OCI-LY1 (cell line): Measurements from ENCODE around the gene SLC41A2.

Experiments used
- H2AFZ ChIP-seq: fragments of 200-600 bp; sonication (generic), shearing (Covaris generic); 2 replicates; pipeline ENCODE4 v1.6.0; 2014; ENCODE audit warnings: antibody characterized with exemption, mild to moderate bottlenecking, low read length
- H3F3A ChIP-seq: fragments of 200-600 bp; sonication (generic), shearing (Covaris generic); 2 replicates; pipeline ENCODE4 v1.6.0; 2014; ENCODE audit warnings: mild to moderate bottlenecking, antibody characterized with exemption, low read length, moderate library complexity; ENCODE audit not compliant: insufficient read depth
- H3K27ac ChIP-seq: fragments of 200-600 bp; sonication (generic); 2 replicates; pipeline ENCODE4 v1.5.1; 2014; ENCODE audit warnings: low read length, mixed run types, mild to moderate bottlenecking, low read depth; ENCODE audit not compliant: poor library complexity, severe bottlenecking
- H3K27me3 ChIP-seq: fragments of 200-600 bp; sonication (generic); 2 replicates; pipeline ENCODE4 v1.6.0; 2014; ENCODE audit warnings: antibody characterized with exemption, mild to moderate bottlenecking, low read length, moderate library complexity; ENCODE audit not compliant: insufficient read depth
- H3K36me3 ChIP-seq: fragments of 200-600 bp; sonication (generic); 2 replicates; pipeline ENCODE4 v1.6.1; 2014; ENCODE audit warnings: mild to moderate bottlenecking, antibody characterized with exemption, low read length, moderate library complexity, mixed read lengths; ENCODE audit not compliant: insufficient read depth
- H3K4me1 ChIP-seq: fragments of 200-600 bp; sonication (generic); 2 replicates; pipeline ENCODE4 v1.5.1; 2014; ENCODE audit warnings: mild to moderate bottlenecking, low read length, moderate library complexity; ENCODE audit not compliant: insufficient read depth, severe bottlenecking
- H3K4me2 ChIP-seq: fragments of 200-600 bp; sonication (generic), shearing (Covaris generic); 2 replicates; pipeline ENCODE4 v1.6.1; 2014; ENCODE audit warnings: low read length
- H3K4me3 ChIP-seq: fragments of 200-600 bp; sonication (generic); 2 replicates; pipeline ENCODE4 v1.5.1; 2014; ENCODE audit warnings: low read length, low read depth, mild to moderate bottlenecking, mixed read lengths; ENCODE audit not compliant: poor library complexity, severe bottlenecking
- H3K79me2 ChIP-seq: fragments of 200-600 bp; shearing (Covaris generic); 2 replicates; pipeline ENCODE4 v1.6.1; 2016; ENCODE audit warnings: mixed run types, low read length, mixed read lengths; ENCODE audit not compliant: insufficient read depth
- H3K9ac ChIP-seq: fragments of 200-600 bp; sonication (generic), shearing (Covaris generic); 2 replicates; pipeline ENCODE4 v1.6.1; 2014; ENCODE audit warnings: mild to moderate bottlenecking, low read length, mixed read lengths
- H3K9me2 ChIP-seq: fragments of 200-600 bp; sonication (generic), shearing (Covaris generic); 2 replicates; pipeline ENCODE4 v1.6.1; 2014; ENCODE audit warnings: low read depth, mild to moderate bottlenecking, low read length, mixed read lengths
- H3K9me3 ChIP-seq: fragments of 200-600 bp; shearing (Covaris generic); 2 replicates; pipeline ENCODE4 v1.6.1; 2014; ENCODE audit warnings: low read length, mixed read lengths
- H4K20me1 ChIP-seq: fragments of 200-600 bp; sonication (generic), shearing (Covaris generic); 2 replicates; pipeline ENCODE4 v1.6.0; 2016; ENCODE audit warnings: mild to moderate bottlenecking, low read length; ENCODE audit not compliant: insufficient read depth
- EZH2 ChIP-seq: fragments of 200-600 bp; sonication (generic), shearing (Covaris generic); IDR thresholded peaks from 2 replicates; pipeline ENCODE4 v1.8.0; 2017; ENCODE audit warnings: borderline replicate concordance, mixed run types, mild to moderate bottlenecking, antibody characterized with exemption, low read length, moderate library complexity, mixed read lengths
- TF ChIP-seq, protein P1 (sequence below): fragments of 200-600 bp; sonication (generic), shearing (Covaris generic); IDR thresholded peaks from 2 replicates; pipeline ENCODE4 v1.5.1; 2017; ENCODE audit warnings: mild to moderate bottlenecking, antibody characterized with exemption, low read length, moderate library complexity, mixed read lengths

Gene SLC41A2

DNA sequence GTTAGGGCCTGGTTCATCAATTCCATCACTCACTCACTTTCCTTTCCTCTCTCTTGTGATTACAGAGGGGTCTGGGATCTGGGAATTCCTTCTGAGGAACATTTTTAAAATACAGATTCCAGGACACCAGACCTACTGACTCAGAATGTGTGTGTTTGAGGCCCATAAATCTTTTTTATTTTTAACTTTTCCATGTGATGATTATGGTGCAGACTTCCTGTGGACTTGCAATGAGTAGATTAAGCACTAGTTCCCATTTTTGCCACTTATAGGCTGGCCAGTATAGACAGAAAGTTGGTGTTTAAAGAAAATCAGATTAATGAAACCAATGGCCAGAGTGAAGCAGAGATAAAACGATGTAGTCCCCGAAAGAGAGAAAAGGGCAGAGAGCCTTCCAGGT is 28.1 kb downstream of the SLC41A2 start:
- no peaks in the 10 kb centered on the region for H3K9me3 ChIP-seq
- H3K4me3 ChIP-seq: no peak overlapping the region
- no peaks in the 10 kb centered on the region for H4K20me1 ChIP-seq
- H3K4me1 ChIP-seq: no peaks in the 10 kb centered on the region
- no peaks in the 10 kb centered on the region for H3K27me3 ChIP-seq
- TF ChIP-seq, protein P1, sequence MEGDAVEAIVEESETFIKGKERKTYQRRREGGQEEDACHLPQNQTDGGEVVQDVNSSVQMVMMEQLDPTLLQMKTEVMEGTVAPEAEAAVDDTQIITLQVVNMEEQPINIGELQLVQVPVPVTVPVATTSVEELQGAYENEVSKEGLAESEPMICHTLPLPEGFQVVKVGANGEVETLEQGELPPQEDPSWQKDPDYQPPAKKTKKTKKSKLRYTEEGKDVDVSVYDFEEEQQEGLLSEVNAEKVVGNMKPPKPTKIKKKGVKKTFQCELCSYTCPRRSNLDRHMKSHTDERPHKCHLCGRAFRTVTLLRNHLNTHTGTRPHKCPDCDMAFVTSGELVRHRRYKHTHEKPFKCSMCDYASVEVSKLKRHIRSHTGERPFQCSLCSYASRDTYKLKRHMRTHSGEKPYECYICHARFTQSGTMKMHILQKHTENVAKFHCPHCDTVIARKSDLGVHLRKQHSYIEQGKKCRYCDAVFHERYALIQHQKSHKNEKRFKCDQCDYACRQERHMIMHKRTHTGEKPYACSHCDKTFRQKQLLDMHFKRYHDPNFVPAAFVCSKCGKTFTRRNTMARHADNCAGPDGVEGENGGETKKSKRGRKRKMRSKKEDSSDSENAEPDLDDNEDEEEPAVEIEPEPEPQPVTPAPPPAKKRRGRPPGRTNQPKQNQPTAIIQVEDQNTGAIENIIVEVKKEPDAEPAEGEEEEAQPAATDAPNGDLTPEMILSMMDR: no peak
- TF ChIP-seq EZH2: no peak
- no peak overlapping the region for H3K4me2 ChIP-seq
- no peak overlapping the region for H3K27ac ChIP-seq
- H3K9ac ChIP-seq: no peak overlapping the region
- no peak overlapping the region for H2AFZ ChIP-seq
- H3K36me3 ChIP-seq: no peaks in the 10 kb centered on the region
- H3K79me2 ChIP-seq: no peaks in the 10 kb centered on the region
- H3F3A ChIP-seq: no peaks in the 10 kb centered on the region
- H3K9me2 ChIP-seq: no peaks in the 10 kb centered on the region

DNA sequence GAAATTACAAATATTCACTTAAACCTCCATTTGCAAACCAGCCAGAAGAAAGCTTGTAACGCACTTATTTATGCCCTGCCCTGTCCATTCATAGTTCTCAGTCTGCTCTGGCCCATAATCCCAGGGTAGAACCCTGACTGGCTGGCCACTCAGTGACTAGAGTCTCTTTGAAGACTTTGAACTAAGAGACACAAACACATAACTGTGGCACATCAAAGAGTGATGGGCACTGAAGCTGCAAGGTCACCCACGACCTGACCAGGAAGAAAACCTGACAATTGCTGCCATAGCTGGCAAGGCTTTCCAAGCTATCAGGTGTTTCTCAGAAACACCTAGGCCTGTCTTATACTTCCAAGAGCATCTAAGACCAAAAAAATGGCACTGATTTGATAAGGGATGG is 28.7 kb downstream of the SLC41A2 start:
- H2AFZ ChIP-seq: no peak overlapping the region
- no peak overlapping the region for H3K4me2 ChIP-seq
- no peaks in the 10 kb centered on the region for H4K20me1 ChIP-seq
- H3K9me2 ChIP-seq: no peaks in the 10 kb centered on the region
- H3K27ac ChIP-seq: no peak overlapping the region
- no peak overlapping the region for H3K9ac ChIP-seq
- no peaks in the 10 kb centered on the region for H3F3A ChIP-seq
- no peaks in the 10 kb centered on the region for H3K79me2 ChIP-seq
- H3K9me3 ChIP-seq: no peaks in the 10 kb centered on the region
- no peak for TF ChIP-seq EZH2
- TF ChIP-seq, protein P1: no peak
- H3K4me1 ChIP-seq: no peaks in the 10 kb centered on the region
- H3K27me3 ChIP-seq: no peaks in the 10 kb centered on the region
- H3K4me3 ChIP-seq: no peak overlapping the region
- H3K36me3 ChIP-seq: no peaks in the 10 kb centered on the region

DNA sequence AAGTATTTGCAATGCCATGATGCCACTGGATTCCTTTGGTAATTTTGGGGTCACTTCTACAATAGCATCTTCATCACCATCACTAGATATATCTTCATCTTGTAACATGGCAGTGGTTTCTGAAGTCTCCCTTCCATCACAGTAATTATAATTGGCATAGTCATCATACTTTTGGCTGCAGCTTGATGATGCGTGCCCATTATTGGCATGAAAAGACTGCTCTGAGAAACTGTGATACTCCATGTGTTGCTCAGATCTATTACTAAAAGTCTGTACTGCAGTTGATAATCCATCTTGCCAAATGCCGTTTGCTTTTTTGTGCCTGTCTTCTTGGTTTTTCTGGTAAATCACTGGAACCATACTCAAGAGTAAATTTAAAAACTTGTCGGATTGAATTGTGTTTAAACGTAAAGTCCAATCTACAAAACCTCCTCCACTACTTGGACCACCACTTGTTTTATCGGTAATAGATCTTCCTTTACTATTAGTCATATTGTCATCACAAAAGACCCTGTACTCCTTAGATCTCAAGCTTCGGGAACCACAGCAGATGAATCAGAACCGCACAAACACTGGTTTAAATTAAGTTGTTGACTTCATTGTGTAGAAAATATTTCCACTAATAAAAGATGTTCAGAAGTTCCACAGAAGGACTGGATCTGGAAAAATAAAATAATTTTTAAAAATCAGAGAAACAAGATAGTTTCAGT is 29.9 kb downstream of the SLC41A2 start:
- H3F3A ChIP-seq: no peaks in the 10 kb centered on the region
- H4K20me1 ChIP-seq: no peaks in the 10 kb centered on the region
- H2AFZ ChIP-seq: no peak overlapping the region
- no peaks in the 10 kb centered on the region for H3K9me3 ChIP-seq
- no peaks in the 10 kb centered on the region for H3K27me3 ChIP-seq
- H3K9me2 ChIP-seq: no peaks in the 10 kb centered on the region
- H3K36me3 ChIP-seq: no peaks in the 10 kb centered on the region
- no peak overlapping the region for H3K4me2 ChIP-seq
- H3K4me1 ChIP-seq: no peaks in the 10 kb centered on the region
- H3K9ac ChIP-seq: no peak overlapping the region
- no peak overlapping the region for H3K27ac ChIP-seq
- no peaks in the 10 kb centered on the region for H3K79me2 ChIP-seq
- H3K4me3 ChIP-seq: no peak overlapping the region
- TF ChIP-seq, protein P1: no peak
- no peak for TF ChIP-seq EZH2
